AG09319 (cell line): ENCODE results near the gene ZBTB18.
"Not testable (repeated sequence)": the region's sequence is repeated elsewhere in the genome, so short reads cannot be mapped to it uniquely, and the experiment has no call there.

ENCODE experiments used
- DNase-seq: peaks from one replicate; pipeline ENCODE4 v3.0.0-alpha.2; 2010; ENCODE audit warnings: low read depth; ENCODE audit errors: extremely low read depth
- TF ChIP-seq, protein P1 (sequence below): IDR thresholded peaks from 2 replicates; pipeline ENCODE4 v1.5.1; 2011; ENCODE audit warnings: low read depth, mild to moderate bottlenecking, inconsistent platforms, low read length, moderate library complexity

ZBTB18 gene

DNA sequence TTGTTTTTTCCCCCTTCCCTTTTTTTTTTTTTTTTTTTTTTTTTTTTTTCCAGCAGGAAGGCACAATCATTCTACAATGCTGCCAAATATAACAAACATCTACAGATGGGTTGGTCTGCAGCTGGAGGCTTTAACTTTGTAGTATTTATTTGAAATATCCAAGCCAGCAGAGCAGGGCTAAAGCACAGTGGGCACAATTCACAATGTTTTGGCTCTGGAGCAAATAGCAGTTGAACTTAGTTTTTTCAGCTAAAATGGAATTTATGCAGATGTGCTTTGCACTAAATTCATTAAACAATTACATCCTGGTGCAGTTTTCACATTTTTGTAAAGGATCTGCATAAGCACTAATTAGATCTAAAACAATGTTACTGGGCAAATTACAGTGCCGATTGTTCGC is 39.8 kb upstream of the ZBTB18 start:
- peak; percentile 30 for DNase-seq
- TF ChIP-seq, protein P1, sequence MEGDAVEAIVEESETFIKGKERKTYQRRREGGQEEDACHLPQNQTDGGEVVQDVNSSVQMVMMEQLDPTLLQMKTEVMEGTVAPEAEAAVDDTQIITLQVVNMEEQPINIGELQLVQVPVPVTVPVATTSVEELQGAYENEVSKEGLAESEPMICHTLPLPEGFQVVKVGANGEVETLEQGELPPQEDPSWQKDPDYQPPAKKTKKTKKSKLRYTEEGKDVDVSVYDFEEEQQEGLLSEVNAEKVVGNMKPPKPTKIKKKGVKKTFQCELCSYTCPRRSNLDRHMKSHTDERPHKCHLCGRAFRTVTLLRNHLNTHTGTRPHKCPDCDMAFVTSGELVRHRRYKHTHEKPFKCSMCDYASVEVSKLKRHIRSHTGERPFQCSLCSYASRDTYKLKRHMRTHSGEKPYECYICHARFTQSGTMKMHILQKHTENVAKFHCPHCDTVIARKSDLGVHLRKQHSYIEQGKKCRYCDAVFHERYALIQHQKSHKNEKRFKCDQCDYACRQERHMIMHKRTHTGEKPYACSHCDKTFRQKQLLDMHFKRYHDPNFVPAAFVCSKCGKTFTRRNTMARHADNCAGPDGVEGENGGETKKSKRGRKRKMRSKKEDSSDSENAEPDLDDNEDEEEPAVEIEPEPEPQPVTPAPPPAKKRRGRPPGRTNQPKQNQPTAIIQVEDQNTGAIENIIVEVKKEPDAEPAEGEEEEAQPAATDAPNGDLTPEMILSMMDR, result no peak

DNA sequence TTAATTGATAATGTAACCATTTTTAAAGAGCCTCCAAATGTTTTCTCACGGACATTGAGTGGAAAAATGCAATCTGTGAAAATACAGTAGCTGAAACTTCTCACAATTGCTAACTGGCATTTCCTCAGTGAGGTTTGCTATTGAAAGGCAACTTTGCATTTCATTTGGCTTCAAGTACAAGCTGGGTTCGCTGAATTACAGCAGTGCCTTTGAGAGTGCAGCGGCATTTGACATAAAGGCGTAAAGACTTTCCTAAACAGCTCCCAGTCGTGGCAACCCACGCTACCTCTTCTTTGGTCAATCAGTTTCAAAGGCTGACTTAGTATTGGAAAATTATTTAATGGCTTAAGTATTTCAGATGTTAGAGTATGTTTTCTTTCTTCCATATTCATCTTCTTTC is 39.3 kb upstream of the ZBTB18 start:
- TF ChIP-seq, protein P1, result no peak
- no peak for DNase-seq

DNA sequence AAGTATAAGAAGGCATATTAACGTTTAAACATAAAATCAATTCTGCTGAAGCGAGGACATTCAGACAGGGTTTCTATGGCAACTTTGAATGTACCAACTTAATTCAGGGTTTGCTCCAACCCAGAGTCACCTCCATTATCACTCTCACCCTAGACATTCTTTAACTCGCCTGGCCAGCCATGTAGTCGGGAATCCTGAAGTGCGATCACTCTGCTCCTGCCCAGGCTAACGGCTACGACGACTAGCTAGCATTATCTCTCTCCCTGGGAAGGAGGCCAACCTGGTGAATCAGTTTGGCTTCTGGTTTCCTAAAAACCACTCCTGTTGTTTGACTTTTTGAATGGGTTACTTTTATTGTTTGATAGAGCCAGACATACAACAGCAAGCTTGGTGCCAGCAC is 38.9 kb upstream of the ZBTB18 start:
- TF ChIP-seq, protein P1, result no peak
- no peak for DNase-seq

DNA sequence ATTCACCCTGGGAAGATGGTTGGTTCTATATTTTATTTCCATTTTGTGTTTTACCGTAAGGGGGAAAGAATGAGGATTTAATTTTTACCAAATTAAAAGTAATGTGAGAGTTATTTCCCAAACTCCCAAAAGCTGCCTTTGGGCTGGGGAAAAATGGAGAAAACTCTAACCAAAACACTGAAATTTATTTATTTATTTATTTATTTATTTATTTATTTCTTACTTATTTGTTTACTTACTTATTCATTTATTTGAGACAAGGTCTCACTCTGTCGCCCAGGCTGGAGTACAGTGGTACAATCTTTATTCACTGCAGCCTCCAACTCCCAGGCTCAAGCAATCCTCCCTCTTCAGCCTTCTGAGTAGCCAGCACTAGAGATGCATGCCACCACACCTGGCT is 38.0 kb upstream of the ZBTB18 start:
- DNase-seq, result no peak
- TF ChIP-seq, protein P1, result no peak

DNA sequence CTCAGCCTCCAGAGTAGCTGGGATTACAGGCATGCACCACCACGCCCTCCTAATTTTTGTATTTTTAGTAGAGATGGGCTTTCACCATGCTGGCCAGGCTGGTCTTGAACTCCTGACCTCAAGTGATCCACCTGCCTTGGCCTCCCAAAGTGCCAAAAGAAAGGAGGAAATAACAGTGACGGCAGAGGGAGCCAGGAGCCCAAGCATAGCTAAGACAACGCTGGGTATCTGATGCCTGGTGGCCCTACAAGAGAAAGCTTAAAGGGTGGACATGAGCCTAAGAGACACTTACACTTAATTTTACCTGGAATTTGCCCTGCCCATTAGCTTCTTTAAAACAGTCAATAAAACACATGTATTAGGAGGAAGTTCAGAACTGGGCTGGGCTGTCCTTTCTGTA is 36.2 kb upstream of the ZBTB18 start:
- DNase-seq, result not testable (repeated sequence)

DNA sequence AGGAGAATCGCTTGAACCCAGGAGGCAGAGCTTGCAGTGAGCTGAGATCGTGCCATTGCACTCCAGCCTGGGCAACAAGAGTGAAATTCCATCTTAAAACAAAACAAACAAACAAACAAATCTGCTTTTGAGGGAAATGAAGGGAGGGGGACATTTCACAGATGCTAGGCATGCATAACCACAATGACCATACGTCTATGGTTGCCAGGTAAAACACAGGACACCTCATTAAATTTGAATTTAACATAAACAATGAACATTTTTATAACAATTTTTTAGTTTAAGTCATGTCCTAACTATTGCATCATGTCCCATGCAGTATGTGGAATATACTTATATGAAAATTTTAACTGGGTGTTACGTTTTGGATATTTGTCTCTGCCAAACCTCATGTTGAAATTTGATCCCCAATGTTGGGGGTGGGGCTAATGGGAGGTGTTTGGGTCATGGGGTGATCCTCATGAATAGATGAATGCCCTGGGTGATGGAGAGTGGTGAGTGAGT is 31.0 kb upstream of the ZBTB18 start:
- TF ChIP-seq, protein P1, result no peak
- DNase-seq, result no peak

DNA sequence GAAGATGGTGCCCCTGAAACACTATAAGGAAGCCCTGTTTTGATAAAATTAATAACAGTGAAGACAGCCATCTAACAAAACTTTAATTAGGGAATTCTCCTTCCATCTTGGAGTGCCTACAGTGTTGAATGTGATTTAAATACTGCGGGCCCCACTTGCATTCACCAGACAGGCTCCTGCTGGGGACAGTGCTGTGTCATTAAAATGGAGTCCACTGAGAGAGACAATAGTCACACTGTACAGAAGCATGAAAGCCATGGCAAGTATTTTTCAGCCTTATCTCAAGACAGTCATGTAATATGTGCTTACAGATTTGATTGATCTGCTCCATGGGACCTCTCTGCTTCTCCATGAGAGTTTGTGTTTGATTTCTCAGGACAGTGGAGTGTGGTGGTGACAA is 29.7 kb upstream of the ZBTB18 start:
- DNase-seq, result no peak
- TF ChIP-seq, protein P1, result no peak

DNA sequence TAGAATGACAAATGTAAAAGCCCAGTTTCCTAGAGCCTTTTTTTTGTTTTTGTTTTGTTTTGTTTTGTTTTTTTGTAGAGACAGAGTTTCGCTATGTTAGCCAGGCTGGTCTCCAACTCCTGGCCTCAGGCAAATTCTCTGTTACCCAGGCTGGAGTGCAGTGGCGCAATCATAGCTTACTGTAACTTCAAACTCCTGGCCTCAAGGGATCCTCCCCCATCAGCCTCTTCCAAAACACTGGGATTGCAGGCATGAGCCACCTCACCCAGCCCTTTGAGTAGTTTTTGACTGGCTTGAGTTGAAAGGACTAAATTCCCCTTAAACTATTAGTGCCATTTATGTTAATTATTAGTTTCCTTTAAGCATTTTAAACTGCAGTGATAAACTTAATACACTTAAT is 28.8 kb upstream of the ZBTB18 start:
- TF ChIP-seq, protein P1, result no peak
- DNase-seq, result peak; percentile 77
